Adrenal gland (tissue), 12 donors: ENCODE results near the gene LCE4A. TPM values are rescaled to one million over a fixed set of nuclear protein-coding genes. Genes with fewer than 3 reads are reported as not detected.

Source experiments
- DNase-seq, 7 donors: peaks; one replicate each; pipeline ENCODE4 v3.0.0-alpha.2; 2019 to 2020
- H3K27ac ChIP-seq, 5 donors: fragments of 200-600 bp; sonication (generic) in 4 of 5; 1 replicate in 3 of 5; 2 replicates in 2 of 5; pipeline versions ENCODE4 v1.5.1 to v1.8.0; 2016 to 2020; ENCODE audit warnings: mild to moderate bottlenecking in 1 of 5
- H3K27me3 ChIP-seq: fragments of 200-600 bp; 2 replicates; pipeline ENCODE4 v1.8.0; 2021
- H3K36me3 ChIP-seq, 2 donors: fragments of 200-600 bp; replicated peaks in 1 of 2; 1 replicate in 1 of 2; 2 replicates in 1 of 2; pipeline versions ENCODE4 v1.5.1 to v1.8.0; 2018 to 2022
- H3K4me1 ChIP-seq, 2 donors: fragments of 200-600 bp; replicated peaks in 1 of 2; 1 replicate in 1 of 2; 2 replicates in 1 of 2; pipeline versions ENCODE4 v1.5.1 to v1.8.0; 2018 to 2021
- H3K4me3 ChIP-seq, 4 donors: fragments of 200-600 bp; sonication (generic) in 3 of 4; one replicate each; pipeline ENCODE4 v1.5.1; 2016 to 2018
- H3K9me3 ChIP-seq, 3 donors: fragments of 200-600 bp; sonication (generic) in 1 of 3; replicated peaks in 1 of 3; 1 replicate in 2 of 3; 2 replicates in 1 of 3; pipeline versions ENCODE4 v1.5.1 to v1.8.0; 2016 to 2021
- POLR2A ChIP-seq, 2 donors: fragments of 450-650 bp; IDR thresholded peaks; one replicate each; pipeline ENCODE4 v1.6.1; 2017; ENCODE audit warnings: antibody characterized with exemption in 2 of 2, mild to moderate bottlenecking in 2 of 2, moderate library complexity in 1 of 2
- WGBS, 4 donors: extraction: QIAGEN DNeasy Blood & Tissue Kit in 2 of 4; methylation state at CpG; one replicate each; pipeline versions ENCODE4 v1.1.5 to v1.1.7; 2013 to 2017; 5-methylcytosine and 5-hydroxymethylcytosine counted together
- intact Hi-C, 2 donors: fragments of 100-400 bp; cut with DNase I; formaldehyde crosslinking; loops; one replicate each; pipeline versions ENCODE4 v1.14.1 to v1.15.0; 2022 to 2023
- polyA plus RNA-seq, 3 donors: library from polyadenylated mRNA; stranded (reverse); fragments of 200-250 nt in 2 of 3; fragments of 350-450 nt in 1 of 3; fragmentation: Illumina TruSeq in 1 of 3; extraction: RNeasy Lipid Tissue Mini Kit (QIAGEN cat#74804) in 1 of 3; gene quantifications; one replicate each; pipeline ENCODE4 v1.2.3, GENCODE V29; 2013 to 2014
- total RNA-seq, 9 donors: library from RNA; depleted of rRNA in 4 of 9; stranded (reverse); fragments of >200 nt in 4 of 9; fragments of 120-200 nt in 1 of 9; fragmentation: NEBNext Ultra II Directional in 1 of 9; extraction: Animal tissue kit (Norgen Biotek cat#: 25700) in 1 of 9; gene quantifications; one replicate each; pipeline versions ENCODE4 v1.1.0 to v1.2.4, GENCODE V29; 2013 to 2023
- TF ChIP-seq, protein P1 (sequence below), 6 experiments: fragments of 450-650 bp in 4 of 6; fragments of 200-600 bp in 2 of 6; sonication (generic) in 1 of 6; IDR thresholded peaks; 1 replicate in 5 of 6; 2 replicates in 1 of 6; pipeline versions ENCODE4 v1.5.1 to v1.8.0; 2016 to 2021; ENCODE audit warnings: antibody characterized with exemption in 6 of 6, mild to moderate bottlenecking in 2 of 6, moderate library complexity in 1 of 6
- donor health status: healthy with polysubstance abuse.
- donor health status: Bipolar disorder and iron deficiency.
- donor health status: DM: yes; HTN: yes; CAD: no.
- donor health status: DM: no; HTN: no; CAD: no.
- donor health status: DM: no; HTN: no; CAD: no.
- donor health status: DM: yes; HTN: yes; CAD: no.

Gene LCE4A
- total and polyA plus RNA-seq, 12 donors = not detected

DNA sequence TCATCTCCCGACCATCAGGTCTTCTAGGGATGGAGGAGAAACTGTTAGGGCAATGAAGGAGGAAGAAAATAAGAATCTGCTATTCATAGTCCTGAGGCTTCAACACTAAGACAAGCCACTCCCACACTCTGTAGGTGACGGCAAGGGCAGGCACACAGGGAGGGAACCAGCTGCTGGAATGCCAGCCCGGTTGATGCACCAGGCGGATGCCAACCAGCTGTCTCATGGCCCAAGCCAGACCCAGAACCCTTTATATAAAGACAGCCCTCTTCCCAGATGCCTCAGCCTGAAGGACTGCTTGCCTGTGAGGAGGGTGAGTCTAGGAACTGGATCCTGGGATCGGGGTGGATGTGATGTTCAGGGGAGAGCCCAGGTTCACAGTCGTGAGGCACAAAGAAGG, 49.8 kb downstream of the LCE4A start, which contains the start of gene KPRP:
KPRP (plus strand) TSS at position 279 of the 400 bp plus-strand sequence. CDS start 1,564 bp downstream, outside the sequence.
- no peak within 1 kb of the TSS for H3K27ac ChIP-seq
- no peaks in the 10 kb centered on the region for H3K9me3 ChIP-seq
- no peak within 1 kb of the TSS for H3K4me3 ChIP-seq
- no peaks in the 10 kb centered on the region for H3K27me3 ChIP-seq
- no peak for DNase-seq
- H3K4me1 ChIP-seq = no peaks in the 10 kb centered on the region
- intact Hi-C loops = no loop called here
- no peak for TF ChIP-seq POLR2A (IDR thresholded peaks at IDR 0.05)
- TF ChIP-seq, protein P1, sequence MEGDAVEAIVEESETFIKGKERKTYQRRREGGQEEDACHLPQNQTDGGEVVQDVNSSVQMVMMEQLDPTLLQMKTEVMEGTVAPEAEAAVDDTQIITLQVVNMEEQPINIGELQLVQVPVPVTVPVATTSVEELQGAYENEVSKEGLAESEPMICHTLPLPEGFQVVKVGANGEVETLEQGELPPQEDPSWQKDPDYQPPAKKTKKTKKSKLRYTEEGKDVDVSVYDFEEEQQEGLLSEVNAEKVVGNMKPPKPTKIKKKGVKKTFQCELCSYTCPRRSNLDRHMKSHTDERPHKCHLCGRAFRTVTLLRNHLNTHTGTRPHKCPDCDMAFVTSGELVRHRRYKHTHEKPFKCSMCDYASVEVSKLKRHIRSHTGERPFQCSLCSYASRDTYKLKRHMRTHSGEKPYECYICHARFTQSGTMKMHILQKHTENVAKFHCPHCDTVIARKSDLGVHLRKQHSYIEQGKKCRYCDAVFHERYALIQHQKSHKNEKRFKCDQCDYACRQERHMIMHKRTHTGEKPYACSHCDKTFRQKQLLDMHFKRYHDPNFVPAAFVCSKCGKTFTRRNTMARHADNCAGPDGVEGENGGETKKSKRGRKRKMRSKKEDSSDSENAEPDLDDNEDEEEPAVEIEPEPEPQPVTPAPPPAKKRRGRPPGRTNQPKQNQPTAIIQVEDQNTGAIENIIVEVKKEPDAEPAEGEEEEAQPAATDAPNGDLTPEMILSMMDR (IDR thresholded peaks at IDR 0.05) = no peak
- WGBS, 4 donors = 67 to 75% (median 70%) methylated on average over 6 of the region's 6 CpGs
- no peaks in the 10 kb centered on the region for H3K36me3 ChIP-seq

DNA sequence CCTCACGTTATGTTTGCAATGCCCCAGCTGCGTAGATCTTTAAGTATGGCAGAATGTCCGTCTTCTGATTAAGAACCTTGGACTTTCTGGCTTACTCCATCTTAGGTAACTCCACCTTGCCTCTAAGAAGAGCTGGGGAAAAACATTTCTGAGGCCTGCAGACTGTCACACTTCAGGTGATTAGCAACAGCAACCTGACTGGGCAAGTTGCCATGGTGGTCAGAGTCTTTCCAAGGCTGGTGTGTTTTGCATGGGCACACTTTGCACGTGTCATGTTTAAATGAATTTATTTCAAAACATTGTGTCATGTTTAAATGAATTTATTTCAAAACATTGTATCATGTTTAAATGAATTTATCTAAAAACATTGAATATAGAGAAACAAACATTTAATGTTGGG, 50.7 kb downstream of the LCE4A start:
- Histone ChIP-seq H3K4me3 (no peak overlapping the region), H3K27ac (no peak overlapping the region), H3K36me3 (no peaks in the 10 kb centered on the region), H3K4me1 (no peaks in the 10 kb centered on the region), H3K27me3 (no peaks in the 10 kb centered on the region), H3K9me3 (no peaks in the 10 kb centered on the region)
- WGBS, 4 donors = 69 to 79% (median 73%) methylated on average over 4 of the region's 4 CpGs
- TF ChIP-seq POLR2A (IDR thresholded peaks at IDR 0.05) = no peak
- TF ChIP-seq, protein P1 (IDR thresholded peaks at IDR 0.05) = no peak
- intact Hi-C loops = no loop called here
- DNase-seq = no peak

Other genes starting within 250 kb of the LCE4A start
- not detected for gene LCE5A, start 197.4 kb upstream of the LCE4A start, total RNA-seq
- not detected for gene LCE5A, start 197.4 kb upstream of the LCE4A start, polyA plus RNA-seq
- gene CRCT1, start 193.7 kb upstream of the LCE4A start, total RNA-seq = not detected
- gene CRCT1, start 193.7 kb upstream of the LCE4A start, polyA plus RNA-seq = not detected
- not detected for gene LCE3E, start 141.4 kb upstream of the LCE4A start, total RNA-seq
- not detected for gene LCE3E, start 141.4 kb upstream of the LCE4A start, polyA plus RNA-seq
- gene LCE3D, start 127.6 kb upstream of the LCE4A start, total RNA-seq = not detected
- not detected for gene LCE3D, start 127.6 kb upstream of the LCE4A start, polyA plus RNA-seq
- not detected for gene LCE3C, start 107.9 kb upstream of the LCE4A start, total RNA-seq
- not detected for gene LCE3C, start 107.9 kb upstream of the LCE4A start, polyA plus RNA-seq
- not detected for gene LCE3B, start 94.3 kb upstream of the LCE4A start, total RNA-seq
- gene LCE3B, start 94.3 kb upstream of the LCE4A start, polyA plus RNA-seq = not detected
- not detected for gene LCE3A, start 85.1 kb upstream of the LCE4A start, total RNA-seq
- gene LCE3A, start 85.1 kb upstream of the LCE4A start, polyA plus RNA-seq = not detected
- not detected for gene LCE2D, start 44.8 kb upstream of the LCE4A start, total RNA-seq
- not detected for gene LCE2D, start 44.8 kb upstream of the LCE4A start, polyA plus RNA-seq
- not detected for gene LCE2C, start 32.9 kb upstream of the LCE4A start, total RNA-seq
- not detected for gene LCE2C, start 32.9 kb upstream of the LCE4A start, polyA plus RNA-seq
- gene LCE2B, start 22.0 kb upstream of the LCE4A start, total RNA-seq = not detected
- gene LCE2B, start 22.0 kb upstream of the LCE4A start, polyA plus RNA-seq = not detected
- gene LCE2A, start 9.8 kb upstream of the LCE4A start, total RNA-seq = not detected
- not detected for gene LCE2A, start 9.8 kb upstream of the LCE4A start, polyA plus RNA-seq
- gene KPRP, start 49.9 kb downstream of the LCE4A start, total RNA-seq = not detected
- not detected for gene KPRP, start 49.9 kb downstream of the LCE4A start, polyA plus RNA-seq
- not detected for gene LCE1F, start 67.0 kb downstream of the LCE4A start, total RNA-seq
- not detected for gene LCE1F, start 67.0 kb downstream of the LCE4A start, polyA plus RNA-seq
- gene LCE1E, start 78.1 kb downstream of the LCE4A start, total RNA-seq = not detected
- not detected for gene LCE1E, start 78.1 kb downstream of the LCE4A start, polyA plus RNA-seq
- not detected for gene LCE1D, start 88.6 kb downstream of the LCE4A start, total RNA-seq
- not detected for gene LCE1D, start 88.6 kb downstream of the LCE4A start, polyA plus RNA-seq
- gene LCE1C, start 98.5 kb downstream of the LCE4A start, total RNA-seq = not detected
- not detected for gene LCE1C, start 98.5 kb downstream of the LCE4A start, polyA plus RNA-seq
- gene LCE1B, start 103.8 kb downstream of the LCE4A start, total RNA-seq = not detected
- gene LCE1B, start 103.8 kb downstream of the LCE4A start, polyA plus RNA-seq = not detected
- gene LCE1A, start 119.3 kb downstream of the LCE4A start, total RNA-seq = not detected
- not detected for gene LCE1A, start 119.3 kb downstream of the LCE4A start, polyA plus RNA-seq
- not detected for gene LCE6A, start 134.7 kb downstream of the LCE4A start, total RNA-seq
- gene LCE6A, start 134.7 kb downstream of the LCE4A start, polyA plus RNA-seq = not detected
- gene LCE7A, start 151.8 kb downstream of the LCE4A start, total RNA-seq = not detected
- not detected for gene LCE7A, start 151.8 kb downstream of the LCE4A start, polyA plus RNA-seq
- gene SMCP, start 170.2 kb downstream of the LCE4A start, total RNA-seq = not detected
- gene SMCP, start 170.2 kb downstream of the LCE4A start, polyA plus RNA-seq = not detected
- gene IVL, start 200.4 kb downstream of the LCE4A start, total RNA-seq = not detected
- under 1 TPM in 2 of 3 donors, not detected in 1; 0.16 to 0.30 TPM for gene IVL, start 200.4 kb downstream of the LCE4A start, polyA plus RNA-seq
- not detected for gene SPRR5, start 239.0 kb downstream of the LCE4A start, total RNA-seq
- gene SPRR5, start 239.0 kb downstream of the LCE4A start, polyA plus RNA-seq = not detected